CD14-positive monocyte (primary cell): ENCODE data around the gene CHMP1A. TPM values are rescaled to one million over a fixed set of nuclear protein-coding genes. Genes with fewer than 3 reads are reported as not detected.

ENCODE experiments used
- DNase-seq, 3 donors: peaks; one replicate each; pipeline ENCODE4 v3.0.0-alpha.2; 2011 to 2022
- H2AFZ ChIP-seq: 2 replicates; pipeline ENCODE4 v1.6.0; 2012; ENCODE audit warnings: mild to moderate bottlenecking, low read depth, low read length, inconsistent platforms; ENCODE audit not compliant: insufficient read depth, poor library complexity, severe bottlenecking
- H3K27ac ChIP-seq, 2 donors: 1 replicate in 1 of 2; 2 replicates in 1 of 2; pipeline ENCODE4 v1.5.1; 2012 to 2013; ENCODE audit warnings: low read length in 2 of 2, control low read depth in 1 of 2, inconsistent platforms in 1 of 2, low read depth in 1 of 2, mild to moderate bottlenecking in 1 of 2
- H3K27me3 ChIP-seq, 2 donors: one replicate each; pipeline versions ENCODE4 v1.6.0 to v1.6.1; 2011 to 2013; ENCODE audit warnings: low read length in 2 of 2; ENCODE audit not compliant: control insufficient read depth in 2 of 2, insufficient read depth in 2 of 2
- H3K36me3 ChIP-seq, 2 donors: replicated peaks in 1 of 2; 1 replicate in 1 of 2; 2 replicates in 1 of 2; pipeline versions ENCODE4 v1.5.1 to v1.6.1; 2012 to 2013; ENCODE audit warnings: low read length in 2 of 2, control low read depth in 1 of 2, inconsistent platforms in 1 of 2, mild to moderate bottlenecking in 1 of 2; ENCODE audit not compliant: insufficient read depth in 2 of 2, control insufficient read depth in 1 of 2
- H3K4me1 ChIP-seq, 2 donors: 1 replicate in 1 of 2; 2 replicates in 1 of 2; pipeline versions ENCODE4 v1.5.1 to v1.6.1; 2012 to 2013; ENCODE audit warnings: low read length in 2 of 2, control low read depth in 1 of 2, inconsistent platforms in 1 of 2, mild to moderate bottlenecking in 1 of 2, moderate library complexity in 1 of 2; ENCODE audit not compliant: insufficient read depth in 2 of 2, control insufficient read depth in 1 of 2
- H3K4me2 ChIP-seq: replicated peaks from 2 replicates; pipeline ENCODE3; 2012; ENCODE audit warnings: low read length, moderate library complexity, mild to moderate bottlenecking; ENCODE audit not compliant: poor library complexity, severe bottlenecking; ENCODE audit errors: extremely low read depth
- H3K4me3 ChIP-seq, 3 experiments: fragments of 200-600 bp in 1 of 3; sonication (generic) in 1 of 3; replicated peaks in 1 of 3; 1 replicate in 2 of 3; 2 replicates in 1 of 3; pipeline ENCODE4 v1.5.1; 2011 to 2013; ENCODE audit warnings: low read length in 3 of 3, mild to moderate bottlenecking in 3 of 3, control low read depth in 2 of 3, low read depth in 2 of 3, inconsistent platforms in 1 of 3, moderate library complexity in 1 of 3
- H3K79me2 ChIP-seq: 2 replicates; pipeline ENCODE4 v1.6.0; 2012; ENCODE audit warnings: mild to moderate bottlenecking, control low read depth, inconsistent platforms, low read length, moderate library complexity; ENCODE audit not compliant: insufficient read depth
- H3K9ac ChIP-seq: 2 replicates; pipeline ENCODE4 v1.6.0; 2017; ENCODE audit warnings: low read length, mild to moderate bottlenecking; ENCODE audit not compliant: insufficient read depth, poor library complexity, severe bottlenecking
- H3K9me3 ChIP-seq, 2 donors: replicated peaks in 1 of 2; 1 replicate in 1 of 2; 2 replicates in 1 of 2; pipeline versions ENCODE4 v1.5.1 to v1.6.1; 2012 to 2013; ENCODE audit warnings: low read length in 2 of 2, control low read depth in 1 of 2; ENCODE audit not compliant: control insufficient read depth in 1 of 2, insufficient read depth in 1 of 2
- H4K20me1 ChIP-seq: 2 replicates; pipeline ENCODE4 v1.6.0; 2012; ENCODE audit warnings: mild to moderate bottlenecking, low read length, control low read depth, moderate library complexity; ENCODE audit not compliant: insufficient read depth
- H3K27ac Mint-ChIP-seq, 7 donors: one replicate each; pipeline ENCODE4 v1.8.0; 2020; ENCODE audit warnings: mild to moderate bottlenecking in 7 of 7, mixed read lengths in 7 of 7, moderate library complexity in 6 of 7, inconsistent platforms in 2 of 7
- H3K27me3 Mint-ChIP-seq, 3 donors: one replicate each; pipeline ENCODE4 v1.8.0; 2021 to 2022; ENCODE audit warnings: low read depth in 3 of 3, mild to moderate bottlenecking in 3 of 3, mixed read lengths in 3 of 3, moderate library complexity in 3 of 3, inconsistent platforms in 1 of 3
- H3K36me3 Mint-ChIP-seq, 2 donors: one replicate each; pipeline ENCODE4 v1.8.0; 2020; ENCODE audit warnings: mixed read lengths in 2 of 2, inconsistent platforms in 1 of 2, mild to moderate bottlenecking in 1 of 2
- H3K4me1 Mint-ChIP-seq: one replicate; pipeline ENCODE4 v1.8.0; 2020; ENCODE audit warnings: mild to moderate bottlenecking, mixed read lengths
- H3K4me3 Mint-ChIP-seq, 2 donors: one replicate each; pipeline ENCODE4 v1.8.0; 2020; ENCODE audit warnings: mild to moderate bottlenecking in 2 of 2, mixed read lengths in 2 of 2, moderate library complexity in 1 of 2
- H3K9me3 Mint-ChIP-seq, 7 donors: one replicate each; pipeline ENCODE4 v1.8.0; 2020 to 2022; ENCODE audit warnings: mixed read lengths in 7 of 7, mild to moderate bottlenecking in 6 of 7, moderate library complexity in 6 of 7, inconsistent platforms in 2 of 7
- WGBS: methylation state at CpG from one replicate; pipeline ENCODE4 v1.1.5; 2013; ENCODE audit warnings: missing lambda C conversion rate; ENCODE audit not compliant: insufficient coverage; 5-methylcytosine and 5-hydroxymethylcytosine counted together
- intact Hi-C, 2 donors: fragments of 100-400 bp; cut with micrococcal nuclease; formaldehyde crosslinking; loops; one replicate each; pipeline versions ENCODE4 v1.15.0 to v1.15.1; 2023
- polyA plus RNA-seq, 3 donors: library from polyadenylated mRNA; depleted of rRNA in 1 of 3; unstranded in 2 of 3; stranded (reverse) in 1 of 3; fragments of 300-500 nt in 2 of 3; fragments of >200 nt in 1 of 3; fragmentation: Illumina TruSeq in 2 of 3; gene quantifications; 1 replicate in 2 of 3; 2 replicates in 1 of 3; pipeline ENCODE4 v1.2.3, GENCODE V29; 2012 to 2021
- TF ChIP-seq, protein P1 (sequence below): fragments of 200-600 bp; IDR thresholded peaks from one replicate; pipeline ENCODE4 v1.8.0; 2022; ENCODE audit warnings: antibody characterized with exemption, mild to moderate bottlenecking

Gene CHMP1A
- polyA plus RNA-seq, 3 donors = 57.3 to 85.7 (median 76.6) TPM

DNA sequence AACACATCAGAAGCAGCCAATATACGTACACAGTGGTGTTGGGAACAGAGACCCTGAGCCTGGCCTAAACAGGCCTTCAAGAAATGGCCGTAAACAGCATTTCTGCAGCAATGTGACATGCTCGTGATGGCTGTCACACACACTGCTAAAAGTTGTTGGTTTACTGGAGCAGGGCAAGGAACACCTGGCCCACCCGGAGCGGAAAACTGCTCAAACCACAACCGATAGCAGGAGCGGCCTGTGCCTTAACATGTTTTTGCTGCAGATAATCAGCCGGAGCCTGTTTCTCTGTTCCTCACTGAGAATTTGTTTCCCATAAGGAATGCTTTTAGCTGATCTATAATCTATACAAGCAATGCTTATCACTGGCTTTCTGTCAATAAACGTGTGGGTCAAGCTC lies 50.1 kb downstream of the CHMP1A start:
- Histone ChIP-seq H3K9me3 (no peaks in the 10 kb centered on the region), H3K4me3 (no peak overlapping the region), H3K4me2 (no peak overlapping the region), H3K9ac (no peak overlapping the region), H4K20me1 (no peaks in the 10 kb centered on the region), H3K27ac (no peak overlapping the region), H2AFZ (no peak overlapping the region), H3K79me2 (no peaks in the 10 kb centered on the region), H3K27me3 (no peaks in the 10 kb centered on the region), H3K4me1 (peaks cover 0 to 4% of the 10 kb centered on the region in 2 donors), H3K36me3 (no peaks in the 10 kb centered on the region)
- no peak overlapping the region for H3K4me3 Mint-ChIP-seq
- peaks cover 7% of the 10 kb centered on the region for H3K4me1 Mint-ChIP-seq
- H3K27ac Mint-ChIP-seq = no peak overlapping the region
- H3K27me3 Mint-ChIP-seq = peaks cover 3 to 8% (median 7%) of the 10 kb centered on the region in 3 donors
- WGBS = 81% methylated on average over 8 of the region's 9 CpGs
- peaks cover 0 to 3% (median 0%) of the 10 kb centered on the region in 7 donors for H3K9me3 Mint-ChIP-seq
- intact Hi-C loops = no loop called here
- TF ChIP-seq, protein P1, sequence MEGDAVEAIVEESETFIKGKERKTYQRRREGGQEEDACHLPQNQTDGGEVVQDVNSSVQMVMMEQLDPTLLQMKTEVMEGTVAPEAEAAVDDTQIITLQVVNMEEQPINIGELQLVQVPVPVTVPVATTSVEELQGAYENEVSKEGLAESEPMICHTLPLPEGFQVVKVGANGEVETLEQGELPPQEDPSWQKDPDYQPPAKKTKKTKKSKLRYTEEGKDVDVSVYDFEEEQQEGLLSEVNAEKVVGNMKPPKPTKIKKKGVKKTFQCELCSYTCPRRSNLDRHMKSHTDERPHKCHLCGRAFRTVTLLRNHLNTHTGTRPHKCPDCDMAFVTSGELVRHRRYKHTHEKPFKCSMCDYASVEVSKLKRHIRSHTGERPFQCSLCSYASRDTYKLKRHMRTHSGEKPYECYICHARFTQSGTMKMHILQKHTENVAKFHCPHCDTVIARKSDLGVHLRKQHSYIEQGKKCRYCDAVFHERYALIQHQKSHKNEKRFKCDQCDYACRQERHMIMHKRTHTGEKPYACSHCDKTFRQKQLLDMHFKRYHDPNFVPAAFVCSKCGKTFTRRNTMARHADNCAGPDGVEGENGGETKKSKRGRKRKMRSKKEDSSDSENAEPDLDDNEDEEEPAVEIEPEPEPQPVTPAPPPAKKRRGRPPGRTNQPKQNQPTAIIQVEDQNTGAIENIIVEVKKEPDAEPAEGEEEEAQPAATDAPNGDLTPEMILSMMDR = no peak
- no peaks in the 10 kb centered on the region for H3K36me3 Mint-ChIP-seq
- no peak for DNase-seq

DNA sequence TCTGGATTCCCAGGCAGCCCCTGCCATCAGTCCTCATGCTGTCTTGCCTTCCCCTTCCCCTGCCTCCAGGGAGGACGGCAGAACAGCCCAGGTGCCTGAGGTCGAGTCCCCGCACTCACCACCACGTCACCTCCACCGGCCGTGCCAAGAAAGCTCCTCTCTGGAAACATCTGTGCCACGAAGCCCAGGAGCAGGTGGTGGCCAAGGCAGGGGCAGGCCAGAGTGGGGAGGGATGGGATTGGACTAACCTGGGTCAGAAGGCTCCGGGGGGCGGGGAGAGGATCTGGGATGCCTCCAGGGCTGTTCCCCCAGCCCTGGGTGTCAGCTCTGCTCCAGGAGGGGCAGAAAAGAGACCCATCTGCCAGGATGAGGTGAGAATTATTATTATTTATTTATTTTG lies 51.5 kb downstream of the CHMP1A start:
- no peaks in the 10 kb centered on the region for H3K36me3 Mint-ChIP-seq
- intact Hi-C loops = no loop called here
- H3K9ac ChIP-seq = no peak overlapping the region

More for the DNA sequence above, 51.5 kb downstream of the CHMP1A start:
- Mint-ChIP-seq H3K9me3 (peaks cover 0 to 3% (median 0%) of the 10 kb centered on the region in 7 donors), H3K4me1 (peaks cover 7% of the 10 kb centered on the region), H3K4me3 (no peak overlapping the region), H3K27ac (no peak overlapping the region), H3K27me3 (peaks cover under 1 to 20% (median 4%) of the 10 kb centered on the region in 3 donors)
- H2AFZ ChIP-seq = no peak overlapping the region
- no peaks in the 10 kb centered on the region for H3K36me3 ChIP-seq
- H3K9me3 ChIP-seq = no peaks in the 10 kb centered on the region
- no peak overlapping the region for H3K27ac ChIP-seq
- no peak overlapping the region for H3K4me2 ChIP-seq
- peaks cover 0 to 8% of the 10 kb centered on the region in 2 donors for H3K4me1 ChIP-seq
- DNase-seq = no peak
- no peaks in the 10 kb centered on the region for H3K27me3 ChIP-seq
- no peaks in the 10 kb centered on the region for H4K20me1 ChIP-seq
- TF ChIP-seq, protein P1 = no peak
- H3K79me2 ChIP-seq = no peaks in the 10 kb centered on the region
- no peak overlapping the region for H3K4me3 ChIP-seq
- WGBS = 96% methylated on average over 3 of the region's 9 CpGs
